Stimulated activated CD8-positive, alpha-beta memory T cell treated with anti-CD3 and anti-CD28 coated beads, Interleukin-12 subunit alpha, Interleukin-12 subunit beta, amount 100 ng/mL, for 4 hours (primary cell): ENCODE results near the gene C16orf87.
"Not testable (repeated sequence)": the region's sequence is repeated elsewhere in the genome, so short reads cannot be mapped to it uniquely, and the experiment has no call there.

Source experiments
- DNase-seq: peaks from one replicate; pipeline ENCODE4 v3.0.0-alpha.2; 2020; ENCODE audit warnings: low read depth

The C16orf87 gene

DNA sequence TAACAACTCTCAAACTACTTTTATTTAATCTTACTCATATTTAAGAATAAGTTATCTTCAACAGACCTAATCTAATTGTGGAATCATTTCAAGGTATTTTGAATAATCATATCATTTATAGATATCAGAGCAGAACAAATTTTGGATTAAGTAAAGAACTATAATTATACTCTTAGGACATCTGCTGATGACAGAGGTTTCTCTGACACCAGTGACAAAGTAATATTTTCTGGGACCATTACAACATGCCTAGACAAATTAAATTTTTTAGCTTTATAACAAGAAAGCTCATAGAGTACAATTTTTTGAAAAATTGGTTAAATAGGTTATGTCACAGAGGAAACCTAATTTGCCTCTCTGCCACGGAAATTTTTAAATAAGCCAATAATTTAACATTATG lies 30.5 kb downstream of the C16orf87 start:
- DNase-seq: no peak

GRCh38 chr16:46797501-46797900 lies 33.5 kb downstream of the C16orf87 start:
- no peak for DNase-seq

DNA sequence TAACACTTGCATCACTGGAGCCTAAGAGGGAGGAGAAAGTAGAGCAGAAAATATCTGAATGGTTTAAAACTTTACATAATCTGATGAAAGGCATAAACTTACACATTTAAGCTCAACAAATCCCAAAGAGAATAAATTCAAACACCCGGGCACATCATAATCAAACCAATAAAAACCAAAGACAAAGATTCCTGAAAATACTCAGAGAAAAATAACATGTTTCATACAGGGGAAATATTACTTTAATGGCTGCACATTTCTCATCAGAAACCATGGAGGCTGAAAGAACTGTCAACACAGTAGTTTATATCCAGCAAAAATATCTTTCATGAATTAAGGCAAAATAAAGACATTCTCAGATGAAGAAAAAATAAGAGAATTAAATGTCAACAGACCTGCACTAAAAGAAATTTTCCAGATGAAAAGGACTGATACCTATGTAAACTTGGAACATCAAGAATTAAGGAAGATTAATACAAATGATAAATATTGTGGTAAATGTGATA lies 34.2 kb downstream of the C16orf87 start:
- no peak for DNase-seq

GRCh38 chr16:46793841-46794240 lies 37.1 kb downstream of the C16orf87 start:
- no peak for DNase-seq

DNA sequence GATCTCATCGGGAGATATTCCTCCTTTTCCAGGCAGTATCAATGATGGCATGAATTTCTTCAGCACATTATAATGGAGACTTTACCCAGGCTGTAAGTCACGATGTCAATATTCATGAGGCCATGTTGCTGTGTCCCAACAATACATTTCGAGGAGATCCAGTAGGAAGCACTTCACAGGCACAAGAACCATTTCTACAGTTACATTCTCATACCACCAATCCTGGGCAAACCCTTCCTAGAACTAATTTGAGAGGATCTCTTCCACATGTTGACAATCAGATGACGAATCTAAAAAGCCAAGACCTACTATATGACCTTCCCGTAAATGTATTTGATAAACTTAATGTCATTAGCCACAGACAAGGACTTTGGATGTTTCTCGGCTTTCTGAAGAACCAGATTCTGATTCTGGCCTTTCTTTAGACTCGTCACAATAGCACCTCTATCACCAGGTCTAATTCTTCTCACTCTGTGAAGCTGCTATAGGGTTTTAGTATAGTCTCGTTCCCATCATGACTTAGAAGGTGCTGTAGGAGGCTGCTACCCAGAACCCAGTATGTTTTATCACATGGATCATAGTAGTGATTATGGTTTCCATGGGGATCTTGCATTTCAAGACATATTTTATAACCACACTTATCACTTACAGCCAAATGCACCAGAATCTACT lies 40.2 kb downstream of the C16orf87 start:
- DNase-seq: no peak

DNA sequence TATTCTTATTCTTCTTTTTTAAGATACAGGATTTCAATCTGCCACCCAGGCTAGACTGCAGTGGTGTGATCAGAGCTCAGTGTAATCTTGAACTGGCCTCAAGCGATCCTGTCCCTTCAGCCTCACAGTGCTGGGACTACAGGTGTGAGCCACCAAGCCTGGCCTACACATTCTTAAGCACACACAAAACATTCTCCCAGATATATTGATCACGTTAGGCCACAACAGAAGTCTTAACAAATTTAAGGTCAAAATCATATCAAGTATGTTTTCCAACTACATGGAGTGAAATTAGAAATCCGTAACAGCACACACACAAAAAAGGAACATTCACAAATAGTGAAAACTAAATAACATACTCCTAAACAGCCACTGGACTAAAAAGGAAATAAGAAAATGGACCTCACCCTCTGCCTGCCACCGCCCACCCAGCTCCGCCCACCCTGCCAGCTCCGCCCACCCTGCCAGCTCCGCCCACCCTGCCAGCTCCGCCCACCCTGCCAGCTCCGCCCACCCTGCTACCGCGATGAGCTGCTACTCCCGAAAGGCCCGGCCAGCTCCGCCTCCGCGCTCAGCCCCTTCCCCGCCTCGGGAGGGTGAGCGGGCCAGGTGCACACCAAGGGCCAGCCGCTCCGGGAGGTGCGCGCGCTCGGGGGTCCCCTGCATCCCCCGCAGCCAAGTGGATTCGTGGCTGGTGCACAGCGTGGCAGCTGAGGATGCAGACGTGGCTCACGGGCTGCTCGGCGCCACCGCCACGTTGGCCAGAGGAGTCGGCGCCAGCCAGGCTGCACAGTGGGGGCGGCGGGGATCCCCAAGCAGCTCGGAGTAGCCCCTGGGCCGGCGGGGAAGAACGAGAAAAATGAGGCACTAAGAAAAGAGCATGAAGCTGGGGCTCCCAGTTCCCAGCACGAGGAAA lies 41.2 kb downstream of the C16orf87 start:
- DNase-seq: peak; percentile 66

- no peak for DNase-seq
Measured at GRCh38 chr16:46788891-46789474, 42.0 kb downstream of the C16orf87 start.

GRCh38 chr16:46787909-46788308 lies 43.1 kb downstream of the C16orf87 start:
- DNase-seq: no peak

DNA sequence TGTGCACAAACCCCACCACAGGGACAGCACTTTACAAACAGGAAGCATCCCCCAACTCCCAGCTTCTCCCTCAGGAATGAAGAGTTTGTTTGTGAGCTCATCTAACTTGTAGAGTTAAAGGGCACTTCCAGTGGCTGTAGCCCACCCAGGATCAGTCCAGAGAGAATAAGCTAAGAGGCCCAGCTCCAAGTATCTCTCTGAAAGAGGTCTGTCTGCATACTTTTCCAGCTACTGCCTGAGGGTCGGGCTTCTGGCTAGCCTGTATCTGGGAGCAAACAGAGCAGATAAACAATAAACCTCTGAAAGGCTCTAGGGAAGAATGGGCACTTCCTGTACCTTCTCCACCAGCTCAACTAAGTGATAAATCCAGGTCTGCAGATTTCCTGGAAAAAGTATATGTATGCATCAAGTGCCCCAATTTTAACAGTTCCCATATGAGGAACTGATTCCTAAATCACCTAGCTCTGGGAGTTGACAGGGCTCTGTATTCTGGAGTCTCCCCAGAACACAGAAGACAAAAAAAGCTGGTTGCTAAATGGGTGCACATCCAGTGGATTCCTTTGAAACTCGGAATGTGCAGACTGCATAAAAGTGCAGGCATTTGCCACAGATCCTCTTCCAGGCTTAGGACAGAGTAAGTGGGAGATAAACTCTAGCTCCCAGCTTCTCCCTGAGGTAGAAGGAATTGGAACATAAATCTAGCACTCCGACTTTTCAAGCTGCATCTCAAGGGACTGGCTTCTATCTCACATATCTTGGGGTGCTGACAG lies 45.7 kb downstream of the C16orf87 start:
- DNase-seq: no peak

GRCh38 chr16:46784569-46784968 lies 46.4 kb downstream of the C16orf87 start:
- DNase-seq: not testable (repeated sequence)

GRCh38 chr16:46783800-46784199 lies 47.2 kb downstream of the C16orf87 start:
- DNase-seq: no peak

DNA sequence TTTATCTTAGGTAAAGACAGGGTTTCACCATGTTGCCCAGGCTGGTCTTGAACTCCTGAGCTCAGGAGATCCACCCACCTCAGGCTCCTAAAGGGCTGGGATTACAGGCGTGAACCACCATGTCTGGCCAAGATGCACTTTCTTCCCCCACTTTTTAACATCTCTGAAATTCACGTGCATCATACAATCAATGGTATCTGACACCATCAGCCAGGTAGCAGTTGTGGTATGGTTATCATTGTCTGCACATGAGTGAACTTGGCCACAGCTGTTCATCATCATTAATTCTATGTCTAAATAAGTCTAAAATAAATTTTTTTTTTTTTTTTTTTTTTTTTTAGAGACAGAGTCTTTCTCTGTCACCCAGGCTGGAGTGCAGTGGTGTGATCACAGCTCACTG lies 48.7 kb downstream of the C16orf87 start:
- DNase-seq: no peak

DNA sequence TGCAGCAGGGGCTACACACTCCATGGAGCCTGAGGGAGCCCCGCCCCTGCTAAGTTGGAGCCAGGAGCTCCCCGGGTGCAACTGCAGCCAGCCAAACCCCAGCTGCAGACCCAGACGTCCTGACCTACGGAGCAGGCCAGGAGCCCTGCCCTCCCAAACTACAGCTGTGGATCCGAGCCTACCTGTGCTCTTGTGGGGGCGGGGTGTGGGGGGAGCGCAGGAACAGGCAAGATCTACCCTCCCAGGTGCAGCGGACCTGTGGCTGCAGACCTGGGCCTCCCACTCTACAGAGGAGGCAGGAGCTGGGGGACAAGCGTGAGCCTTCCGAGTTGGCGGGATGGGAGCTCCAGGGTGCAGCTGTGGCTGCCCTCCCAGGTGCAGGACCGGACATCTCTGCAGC lies 53.2 kb downstream of the C16orf87 start:
- DNase-seq: no peak

GRCh38 chr16:46775214-46775613 lies 55.8 kb downstream of the C16orf87 start:
- DNase-seq: no peak

- DNase-seq: no peak
Measured at GRCh38 chr16:46774743-46775177, 56.2 kb downstream of the C16orf87 start.

DNA sequence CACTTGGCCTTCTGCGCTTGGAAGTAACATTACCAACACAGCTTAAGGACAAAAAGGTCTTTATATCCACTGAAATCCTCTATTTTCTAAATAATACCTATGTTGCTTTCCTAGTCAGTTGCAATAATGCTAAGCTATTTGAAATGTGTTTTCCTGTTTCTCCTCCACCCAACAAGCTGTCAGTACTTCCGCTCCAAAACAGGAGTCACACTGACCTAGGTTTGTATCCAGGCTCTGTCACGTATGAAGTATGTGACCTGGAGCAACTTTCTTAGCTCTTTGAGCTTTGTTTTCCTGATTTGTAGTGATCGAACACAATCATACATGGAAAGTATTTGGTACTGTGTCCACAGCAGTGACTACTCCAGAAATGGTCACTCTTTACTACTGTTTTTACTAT lies 58.5 kb downstream of the C16orf87 start:
- no peak for DNase-seq

- DNase-seq: no peak
Measured at GRCh38 chr16:46768809-46769208, 62.2 kb downstream of the C16orf87 start.

GRCh38 chr16:46765050-46765449 lies 65.9 kb downstream of the C16orf87 start:
- no peak for DNase-seq

DNA sequence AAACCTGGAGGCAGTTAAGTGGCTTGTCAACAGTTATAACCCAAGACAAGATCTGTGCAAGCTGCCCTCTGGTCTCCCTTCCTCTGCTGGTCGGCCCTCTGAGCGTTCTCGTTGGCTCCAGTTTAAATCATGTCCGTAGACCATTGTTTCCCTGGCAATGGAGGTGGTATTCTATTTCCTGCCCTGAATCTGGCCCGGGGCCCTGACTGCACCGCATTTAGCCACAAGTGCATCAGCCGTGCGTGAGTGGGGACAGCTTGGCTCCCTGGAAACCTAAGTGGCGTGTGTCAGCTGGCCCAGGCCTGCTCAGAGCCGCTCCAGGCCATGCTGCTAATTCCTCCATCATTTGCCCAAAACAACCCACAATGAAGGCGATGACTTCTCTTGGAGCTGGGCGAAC lies 67.8 kb downstream of the C16orf87 start:
- no peak for DNase-seq

DNA sequence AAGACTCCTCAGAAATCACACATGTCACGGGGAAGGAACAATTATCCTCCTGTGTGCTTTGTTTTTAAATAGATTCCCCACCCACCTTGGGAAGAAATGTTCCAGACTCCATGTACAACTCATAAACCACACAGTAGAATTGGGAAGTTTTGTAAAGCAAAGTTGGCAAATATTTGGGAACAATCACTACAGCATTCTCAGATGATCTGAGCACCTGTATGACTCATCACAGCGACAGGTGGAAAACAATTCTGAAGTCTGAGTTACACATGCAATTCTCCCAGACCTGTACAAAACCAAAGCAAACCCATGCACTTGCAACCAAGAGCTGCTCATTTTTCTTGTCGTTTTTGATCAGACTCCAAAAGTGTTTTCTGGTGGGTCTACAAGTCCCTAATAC lies 68.4 kb downstream of the C16orf87 start:
- DNase-seq: no peak

DNA sequence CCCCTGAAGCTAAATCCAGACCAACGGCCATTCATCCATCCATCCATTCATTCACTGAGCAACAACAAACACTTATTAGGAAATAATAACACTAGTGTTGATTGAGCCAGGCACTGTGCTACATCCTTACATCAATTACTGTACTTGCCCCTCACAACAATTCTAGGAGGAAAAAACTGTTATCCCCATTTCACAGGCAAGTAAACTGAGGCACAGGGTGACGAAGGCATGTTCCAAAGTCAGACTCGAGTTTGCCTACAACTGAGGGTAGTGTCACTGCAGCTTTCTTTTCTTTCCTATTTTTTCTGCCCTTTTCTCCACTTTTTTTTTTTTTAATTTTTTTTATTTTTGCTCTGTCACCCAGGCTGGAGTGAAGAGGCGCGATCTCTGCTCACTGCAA lies 71.7 kb downstream of the C16orf87 start:
- no peak for DNase-seq
